ENCODE results near the gene SATB2. TPM values are rescaled to one million over a fixed set of nuclear protein-coding genes. Genes with fewer than 3 reads are reported as not detected.

Gene SATB2
- total and polyA plus RNA-seq, 2 experiments from 2014 or later: 1.6 to 6.0 TPM

GRCh38 chr2:199261936-199262335 is 195.8 kb downstream of the SATB2 start:
- H3K4me1 ChIP-seq (ENCODE audit: insufficient read depth): 0 out of 2 replicates have a peak, but pooled peaks cover 3% of the 10 kb centered on the region
- H2AFZ ChIP-seq: no peak overlapping the region
- H3K79me2 ChIP-seq (replicated peaks; ENCODE audit: insufficient read depth): no peaks in the 10 kb centered on the region
- no peaks in the 10 kb centered on the region for H4K20me1 ChIP-seq (replicated peaks; ENCODE audit: insufficient read depth)
- Mint-ChIP-seq H3K27me3 (ENCODE audit: insufficient read depth, low read depth, poor library complexity) (peaks cover 1% of the 10 kb centered on the region), H3K27ac (0 out of 2 replicates have a peak overlapping the region, but pooled peaks have one; percentile 2), H3K4me3 (no peak overlapping the region), H3K36me3 (ENCODE audit: low read depth) (peaks cover 20% of the 10 kb centered on the region), H3K4me1 (peaks cover 3% of the 10 kb centered on the region; the same call in 2 of the 3 replicates), H3K9me3 (peaks cover 24% of the 10 kb centered on the region)
- no peaks in the 10 kb centered on the region for H3F3A ChIP-seq (replicated peaks; ENCODE audit: low read depth)
- DNase-seq (ENCODE audit: low spot score) (no peak), ATAC-seq (peak; percentile 52)
- no peaks in the 10 kb centered on the region for H3K9me2 ChIP-seq (ENCODE audit: insufficient read depth)
- no peak overlapping the region for H3K4me3 ChIP-seq
- H3K27ac ChIP-seq (ENCODE audit: low read depth): no peak overlapping the region
- H3K4me2 ChIP-seq: no peak overlapping the region
- no peaks in the 10 kb centered on the region for H3K27me3 ChIP-seq (ENCODE audit: insufficient read depth)
- peaks cover 6% of the 10 kb centered on the region; the same call in 1 of the 2 replicates for H3K36me3 ChIP-seq (ENCODE audit: insufficient read depth)
- no peak for TF ChIP-seq EZH2phosphoT487 (IDR thresholded peaks at IDR 0.05; ENCODE audit: unreplicated experiment)
- TF ChIP-seq JUNB (IDR thresholded peaks at IDR 0.05; ENCODE audit: unreplicated experiment): no peak
- TF ChIP-seq STAT1 (IDR thresholded peaks at IDR 0.05; ENCODE audit: unreplicated experiment): no peak
- no peak for TF ChIP-seq POLR2AphosphoS5 (IDR thresholded peaks at IDR 0.05; ENCODE audit: low read depth)
- TF ChIP-seq CREB1 (CRISPR knock-in tag; IDR thresholded peaks at IDR 0.05; ENCODE audit: low read depth): no peak
- no peak for TF ChIP-seq ETS1 (IDR thresholded peaks at IDR 0.05)
- TF ChIP-seq NANOG (IDR thresholded peaks at IDR 0.05; ENCODE audit: borderline replicate concordance): no peak
- no peak for TF ChIP-seq EZH2 (IDR thresholded peaks at IDR 0.05; ENCODE audit: low read depth, unreplicated experiment)
- TF ChIP-seq, protein P1, sequence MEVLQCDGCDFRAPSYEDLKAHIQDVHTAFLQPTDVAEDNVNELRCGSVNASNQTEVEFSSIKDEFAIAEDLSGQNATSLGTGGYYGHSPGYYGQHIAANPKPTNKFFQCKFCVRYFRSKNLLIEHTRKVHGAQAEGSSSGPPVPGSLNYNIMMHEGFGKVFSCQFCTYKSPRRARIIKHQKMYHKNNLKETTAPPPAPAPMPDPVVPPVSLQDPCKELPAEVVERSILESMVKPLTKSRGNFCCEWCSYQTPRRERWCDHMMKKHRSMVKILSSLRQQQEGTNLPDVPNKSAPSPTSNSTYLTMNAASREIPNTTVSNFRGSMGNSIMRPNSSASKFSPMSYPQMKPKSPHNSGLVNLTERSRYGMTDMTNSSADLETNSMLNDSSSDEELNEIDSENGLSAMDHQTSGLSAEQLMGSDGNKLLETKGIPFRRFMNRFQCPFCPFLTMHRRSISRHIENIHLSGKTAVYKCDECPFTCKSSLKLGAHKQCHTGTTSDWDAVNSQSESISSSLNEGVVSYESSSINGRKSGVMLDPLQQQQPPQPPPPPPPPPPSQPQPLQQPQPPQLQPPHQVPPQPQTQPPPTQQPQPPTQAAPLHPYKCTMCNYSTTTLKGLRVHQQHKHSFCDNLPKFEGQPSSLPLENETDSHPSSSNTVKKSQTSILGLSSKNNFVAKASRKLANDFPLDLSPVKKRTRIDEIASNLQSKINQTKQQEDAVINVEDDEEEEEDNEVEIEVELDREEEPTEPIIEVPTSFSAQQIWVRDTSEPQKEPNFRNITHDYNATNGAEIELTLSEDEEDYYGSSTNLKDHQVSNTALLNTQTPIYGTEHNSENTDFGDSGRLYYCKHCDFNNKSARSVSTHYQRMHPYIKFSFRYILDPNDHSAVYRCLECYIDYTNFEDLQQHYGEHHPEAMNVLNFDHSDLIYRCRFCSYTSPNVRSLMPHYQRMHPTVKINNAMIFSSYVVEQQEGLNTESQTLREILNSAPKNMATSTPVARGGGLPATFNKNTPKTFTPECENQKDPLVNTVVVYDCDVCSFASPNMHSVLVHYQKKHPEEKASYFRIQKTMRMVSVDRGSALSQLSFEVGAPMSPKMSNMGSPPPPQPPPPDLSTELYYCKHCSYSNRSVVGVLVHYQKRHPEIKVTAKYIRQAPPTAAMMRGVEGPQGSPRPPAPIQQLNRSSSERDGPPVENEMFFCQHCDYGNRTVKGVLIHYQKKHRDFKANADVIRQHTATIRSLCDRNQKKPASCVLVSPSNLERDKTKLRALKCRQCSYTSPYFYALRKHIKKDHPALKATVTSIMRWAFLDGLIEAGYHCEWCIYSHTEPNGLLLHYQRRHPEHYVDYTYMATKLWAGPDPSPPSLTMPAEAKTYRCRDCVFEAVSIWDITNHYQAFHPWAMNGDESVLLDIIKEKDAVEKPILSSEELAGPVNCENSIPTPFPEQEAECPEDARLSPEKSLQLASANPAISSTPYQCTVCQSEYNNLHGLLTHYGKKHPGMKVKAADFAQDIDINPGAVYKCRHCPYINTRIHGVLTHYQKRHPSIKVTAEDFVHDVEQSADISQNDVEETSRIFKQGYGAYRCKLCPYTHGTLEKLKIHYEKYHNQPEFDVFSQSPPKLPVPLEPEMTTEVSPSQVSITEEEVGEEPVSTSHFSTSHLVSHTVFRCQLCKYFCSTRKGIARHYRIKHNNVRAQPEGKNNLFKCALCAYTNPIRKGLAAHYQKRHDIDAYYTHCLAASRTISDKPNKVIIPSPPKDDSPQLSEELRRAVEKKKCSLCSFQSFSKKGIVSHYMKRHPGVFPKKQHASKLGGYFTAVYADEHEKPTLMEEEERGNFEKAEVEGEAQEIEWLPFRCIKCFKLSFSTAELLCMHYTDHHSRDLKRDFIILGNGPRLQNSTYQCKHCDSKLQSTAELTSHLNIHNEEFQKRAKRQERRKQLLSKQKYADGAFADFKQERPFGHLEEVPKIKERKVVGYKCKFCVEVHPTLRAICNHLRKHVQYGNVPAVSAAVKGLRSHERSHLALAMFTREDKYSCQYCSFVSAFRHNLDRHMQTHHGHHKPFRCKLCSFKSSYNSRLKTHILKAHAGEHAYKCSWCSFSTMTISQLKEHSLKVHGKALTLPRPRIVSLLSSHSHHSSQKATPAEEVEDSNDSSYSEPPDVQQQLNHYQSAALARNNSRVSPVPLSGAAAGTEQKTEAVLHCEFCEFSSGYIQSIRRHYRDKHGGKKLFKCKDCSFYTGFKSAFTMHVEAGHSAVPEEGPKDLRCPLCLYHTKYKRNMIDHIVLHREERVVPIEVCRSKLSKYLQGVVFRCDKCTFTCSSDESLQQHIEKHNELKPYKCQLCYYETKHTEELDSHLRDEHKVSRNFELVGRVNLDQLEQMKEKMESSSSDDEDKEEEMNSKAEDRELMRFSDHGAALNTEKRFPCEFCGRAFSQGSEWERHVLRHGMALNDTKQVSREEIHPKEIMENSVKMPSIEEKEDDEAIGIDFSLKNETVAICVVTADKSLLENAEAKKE (CRISPR knock-in tag; IDR thresholded peaks at IDR 0.05): no peak
- no peak for TF ChIP-seq CTCF (conservative IDR thresholded peaks at IDR 0.05; ENCODE audit: low read depth in 2 of 2)
- TF ChIP-seq ZNF331 (CRISPR knock-in tag; IDR thresholded peaks at IDR 0.05; ENCODE audit: low read depth): no peak
- TF ChIP-seq ZNF114 (CRISPR knock-in tag; IDR thresholded peaks at IDR 0.05): no peak
- no peak for TF ChIP-seq REST (IDR thresholded peaks at IDR 0.05; ENCODE audit: unreplicated experiment)
